WTC11 (cell line): ENCODE results near the gene COIL. TPM values are rescaled to one million over a fixed set of nuclear protein-coding genes. Genes with fewer than 3 reads are reported as not detected.

Experiments
- ATAC-seq: fragments of 200-7000 bp; cut with Tn5 transposase; 2 replicates; pipeline ENCODE4 v1.10.0; 2021; ENCODE audit warnings: mild to moderate bottlenecking, moderate library complexity
- CTCF ChIA-PET: fragments of 300-600 bp; sonication (Branson Sonifier 250); formaldehyde crosslinking; loops from one replicate; lab custom pipeline; 2021; ENCODE audit warnings: antibody characterized with exemption; lab: Charles Lee
- POLR2A ChIA-PET: fragments of 350-600 bp; sonication (Branson Sonifier 250); formaldehyde crosslinking; loops from one replicate; lab custom pipeline; 2021; ENCODE audit warnings: antibody characterized with exemption; lab: Charles Lee
- DNase-seq: peaks from one replicate; pipeline ENCODE4 v3.0.0; 2021; ENCODE audit warnings: low spot score
- H3K27ac Mint-ChIP-seq: 2 replicates; pipeline ENCODE4 v1.8.0; 2021; ENCODE audit warnings: mixed read lengths
- H3K27me3 Mint-ChIP-seq: 2 replicates; pipeline ENCODE4 v1.8.0; 2021; ENCODE audit warnings: low read depth, mild to moderate bottlenecking, moderate library complexity, mixed read lengths
- H3K36me3 Mint-ChIP-seq: 2 replicates; pipeline ENCODE4 v1.8.0; 2021; ENCODE audit warnings: mixed read lengths
- H3K4me1 Mint-ChIP-seq: 2 replicates; pipeline ENCODE4 v1.8.0; 2022; ENCODE audit warnings: mixed read lengths
- H3K4me3 Mint-ChIP-seq: 2 replicates; pipeline ENCODE4 v1.8.0; 2021; ENCODE audit warnings: mild to moderate bottlenecking, moderate library complexity, mixed read lengths
- H3K9me3 Mint-ChIP-seq: 2 replicates; pipeline ENCODE4 v1.8.0; 2021; ENCODE audit warnings: mixed read lengths
- ARID4B ChIP-seq: sonication (generic); formaldehyde crosslinking; IDR thresholded peaks from 2 replicates; pipeline ENCODE4 v1.8.0; 2023; ENCODE audit warnings: missing genetic modification reagents, mild to moderate bottlenecking, borderline replicate concordance
- CREM ChIP-seq: sonication (generic); formaldehyde crosslinking; IDR thresholded peaks from 2 replicates; pipeline ENCODE4 v1.8.1; 2022; ENCODE audit warnings: mild to moderate bottlenecking, missing genetic modification reagents, moderate library complexity
- KAT7 ChIP-seq: sonication (generic); formaldehyde crosslinking; IDR thresholded peaks from 2 replicates; pipeline ENCODE4 v1.8.1; 2023; ENCODE audit warnings: missing genetic modification reagents, mild to moderate bottlenecking, borderline replicate concordance
- NR1H2 ChIP-seq: sonication (generic); formaldehyde crosslinking; IDR thresholded peaks from 2 replicates; pipeline ENCODE4 v1.9.0; 2021; ENCODE audit warnings: mild to moderate bottlenecking, moderate library complexity, missing genetic modification reagents
- ZNF121 ChIP-seq: sonication (generic); formaldehyde crosslinking; IDR thresholded peaks from 2 replicates; pipeline ENCODE4 v1.8.0; 2023; ENCODE audit warnings: missing genetic modification reagents
- total RNA-seq: library from RNA; stranded (reverse); gene quantifications from 3 replicates; pipeline ENCODE4 v1.2.3, GENCODE V29; 2021
- TF ChIP-seq, protein P1 (sequence below): sonication (generic); formaldehyde crosslinking; conservative IDR thresholded peaks from 2 replicates; pipeline ENCODE4 v1.8.1; 2022; ENCODE audit warnings: mild to moderate bottlenecking, missing genetic modification reagents
- TF ChIP-seq, protein P2 (sequence below): fragments of 250-450 bp; sonication (Bioruptor Pico); IDR thresholded peaks from 2 replicates; pipeline ENCODE4 v1.9.0; 2021; ENCODE audit warnings: mild to moderate bottlenecking

Gene COIL
- total RNA-seq, 1 experiment from 2014 or later, result 23.5 TPM

- no peaks in the 10 kb centered on the region for H3K27me3 Mint-ChIP-seq
- peaks cover 71% of the 10 kb centered on the region for H3K36me3 Mint-ChIP-seq
- POLR2A ChIA-PET, result no interaction called here
These were observed 69.8 kb downstream of the COIL start for GRCh38 chr17:56890906-56891674.

DNA sequence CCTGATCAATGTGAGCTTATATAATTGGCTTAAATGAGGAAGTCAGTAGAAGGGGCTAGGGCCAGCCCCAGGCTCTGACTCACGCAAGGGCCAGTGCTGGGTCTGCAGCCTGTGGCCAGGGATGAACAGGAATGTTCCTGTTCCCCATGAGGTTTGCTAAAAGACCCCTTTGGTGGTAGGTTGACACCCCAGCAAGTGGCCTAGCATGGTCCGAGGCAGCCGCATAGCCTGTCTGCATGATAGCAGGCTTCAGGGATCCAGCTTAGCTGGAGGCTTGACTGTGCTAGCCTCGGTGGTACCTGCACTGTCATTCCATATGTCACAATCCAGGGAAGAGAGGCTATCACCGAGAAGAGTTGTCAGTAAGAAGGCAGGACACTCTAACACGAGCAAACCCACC lies 70.5 kb downstream of the COIL start:
- CTCF ChIA-PET, result interaction anchor here (1.2 to 1.4 kb wide), 2 partner anchors 71 to 110 kb away, joined by 3 to 5 read pairs; no protein-coding TSS in a partner anchor
- Mint-ChIP-seq H3K27ac (no peak overlapping the region), H3K27me3 (no peaks in the 10 kb centered on the region), H3K9me3 (peaks cover 31% of the 10 kb centered on the region), H3K4me1 (peaks cover 8% of the 10 kb centered on the region), H3K4me3 (no peak overlapping the region), H3K36me3 (peaks cover 69% of the 10 kb centered on the region)
- TF ChIP-seq, protein P1, sequence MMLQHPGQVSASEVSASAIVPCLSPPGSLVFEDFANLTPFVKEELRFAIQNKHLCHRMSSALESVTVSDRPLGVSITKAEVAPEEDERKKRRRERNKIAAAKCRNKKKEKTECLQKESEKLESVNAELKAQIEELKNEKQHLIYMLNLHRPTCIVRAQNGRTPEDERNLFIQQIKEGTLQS (CRISPR knock-in tag), result no peak
- TF ChIP-seq ARID4B (CRISPR knock-in tag), result no peak
- TF ChIP-seq, protein P2, sequence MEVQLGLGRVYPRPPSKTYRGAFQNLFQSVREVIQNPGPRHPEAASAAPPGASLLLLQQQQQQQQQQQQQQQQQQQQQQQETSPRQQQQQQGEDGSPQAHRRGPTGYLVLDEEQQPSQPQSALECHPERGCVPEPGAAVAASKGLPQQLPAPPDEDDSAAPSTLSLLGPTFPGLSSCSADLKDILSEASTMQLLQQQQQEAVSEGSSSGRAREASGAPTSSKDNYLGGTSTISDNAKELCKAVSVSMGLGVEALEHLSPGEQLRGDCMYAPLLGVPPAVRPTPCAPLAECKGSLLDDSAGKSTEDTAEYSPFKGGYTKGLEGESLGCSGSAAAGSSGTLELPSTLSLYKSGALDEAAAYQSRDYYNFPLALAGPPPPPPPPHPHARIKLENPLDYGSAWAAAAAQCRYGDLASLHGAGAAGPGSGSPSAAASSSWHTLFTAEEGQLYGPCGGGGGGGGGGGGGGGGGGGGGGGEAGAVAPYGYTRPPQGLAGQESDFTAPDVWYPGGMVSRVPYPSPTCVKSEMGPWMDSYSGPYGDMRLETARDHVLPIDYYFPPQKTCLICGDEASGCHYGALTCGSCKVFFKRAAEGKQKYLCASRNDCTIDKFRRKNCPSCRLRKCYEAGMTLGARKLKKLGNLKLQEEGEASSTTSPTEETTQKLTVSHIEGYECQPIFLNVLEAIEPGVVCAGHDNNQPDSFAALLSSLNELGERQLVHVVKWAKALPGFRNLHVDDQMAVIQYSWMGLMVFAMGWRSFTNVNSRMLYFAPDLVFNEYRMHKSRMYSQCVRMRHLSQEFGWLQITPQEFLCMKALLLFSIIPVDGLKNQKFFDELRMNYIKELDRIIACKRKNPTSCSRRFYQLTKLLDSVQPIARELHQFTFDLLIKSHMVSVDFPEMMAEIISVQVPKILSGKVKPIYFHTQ (CRISPR knock-in tag), result no peak
- ATAC-seq (no peak), DNase-seq (no peak)
- POLR2A ChIA-PET, result no interaction called here

More at GRCh38 chr17:56890906-56891674, 69.8 kb downstream of the COIL start:
- ATAC-seq (no peak), DNase-seq (no peak)
- Mint-ChIP-seq H3K4me1 (peaks cover 12% of the 10 kb centered on the region), H3K9me3 (peaks cover 31% of the 10 kb centered on the region), H3K4me3 (no peak overlapping the region), H3K27ac (no peak overlapping the region)
- CTCF ChIA-PET, result interaction anchor here (1.0 to 2.1 kb wide), 7 partner anchors 12 to 175 kb away, joined by 3 to 7 read pairs (median 4); no protein-coding TSS in a partner anchor
- TF ChIP-seq KAT7 (CRISPR knock-in tag), result no peak
- TF ChIP-seq CREM (CRISPR knock-in tag), result no peak
- TF ChIP-seq NR1H2 (CRISPR knock-in tag), result no peak
- no peak for TF ChIP-seq ZNF121 (CRISPR knock-in tag)

Other genes starting within 250 kb of the COIL start
- 3.0 to 3.4 TPM (median 3.3 TPM) in 3 replicates for gene C17orf67, start 127.1 kb downstream of the COIL start, total RNA-seq
- gene DGKE, start 126.9 kb downstream of the COIL start, total RNA-seq, result 8.5 to 9.4 TPM (median 9.3 TPM) in 3 replicates
- 36.6 to 49.0 TPM (median 38.9 TPM) in 3 replicates for gene TRIM25, start 47.0 kb downstream of the COIL start, total RNA-seq
- gene SCPEP1, start 17.1 kb upstream of the COIL start, total RNA-seq, result 41.3 to 49.3 TPM (median 43.1 TPM) in 3 replicates
- 55.9 to 74.5 TPM (median 56.2 TPM) in 3 replicates for gene AKAP1, start 124.2 kb upstream of the COIL start, total RNA-seq